ENCODE measurements around the gene ZBTB20.
"Not testable (repeated sequence)": the region's sequence is repeated elsewhere in the genome, so short reads cannot be mapped to it uniquely, and the experiment has no call there.

The ZBTB20 gene

GRCh38 chr3:114848643-114849350 is 298.3 kb downstream of the ZBTB20 start:
- DNase-seq (ENCODE audit: insufficient read length, low spot score), result no peak
- no peak for FAIRE-seq

- DNase-seq (ENCODE audit: insufficient read length, low spot score), result no peak
- no peak for FAIRE-seq
Observed at GRCh38 chr3:114848082-114848481, 299.0 kb downstream of the ZBTB20 start.

- FAIRE-seq (no peak), DNase-seq (ENCODE audit: insufficient read length, low spot score) (no peak)
Observed at GRCh38 chr3:114847564-114847963, 299.5 kb downstream of the ZBTB20 start.

- no peak for DNase-seq (ENCODE audit: insufficient read length, low spot score)
- FAIRE-seq, result no peak
Observed at GRCh38 chr3:114846779-114847178, 300.3 kb downstream of the ZBTB20 start.

- FAIRE-seq, result no peak
Observed at GRCh38 chr3:114846252-114846651, 300.8 kb downstream of the ZBTB20 start.

GRCh38 chr3:114841515-114841914 is 305.6 kb downstream of the ZBTB20 start:
- no peak for FAIRE-seq
- no peak for DNase-seq (ENCODE audit: insufficient read length, low spot score)

More at GRCh38 chr3:114846252-114846651, 300.8 kb downstream of the ZBTB20 start:
- DNase-seq (ENCODE audit: insufficient read length, low spot score), result no peak

GRCh38 chr3:114839476-114839875 is 307.6 kb downstream of the ZBTB20 start:
- DNase-seq (ENCODE audit: insufficient read length, low spot score), result no peak
- no peak for FAIRE-seq

GRCh38 chr3:114838025-114838424 is 309.1 kb downstream of the ZBTB20 start:
- DNase-seq (ENCODE audit: insufficient read length, low spot score) (no peak), FAIRE-seq (no peak)

- no peak for DNase-seq (ENCODE audit: insufficient read length, low spot score)
- no peak for FAIRE-seq
Observed at GRCh38 chr3:114834175-114834940, 312.7 kb downstream of the ZBTB20 start.

- DNase-seq (ENCODE audit: insufficient read length, low spot score) (no peak), FAIRE-seq (no peak)
Observed at GRCh38 chr3:114831861-114832260, 315.2 kb downstream of the ZBTB20 start.

GRCh38 chr3:114830652-114831051 is 316.4 kb downstream of the ZBTB20 start:
- FAIRE-seq (no peak), DNase-seq (ENCODE audit: insufficient read length, low spot score) (no peak)

- DNase-seq (ENCODE audit: insufficient read length, low spot score) (no peak), FAIRE-seq (no peak)
Observed at GRCh38 chr3:114829783-114830182, 317.3 kb downstream of the ZBTB20 start.

GRCh38 chr3:114827495-114827894 is 319.6 kb downstream of the ZBTB20 start:
- DNase-seq (ENCODE audit: insufficient read length, low spot score) (peak; percentile 7), FAIRE-seq (no peak)

- no peak for FAIRE-seq
Observed at GRCh38 chr3:114824014-114824413, 323.1 kb downstream of the ZBTB20 start.

GRCh38 chr3:114823061-114823460 is 324.0 kb downstream of the ZBTB20 start:
- no peak for DNase-seq (ENCODE audit: insufficient read length, low spot score)
- FAIRE-seq, result no peak

More at GRCh38 chr3:114824014-114824413, 323.1 kb downstream of the ZBTB20 start:
- no peak for DNase-seq (ENCODE audit: insufficient read length, low spot score)

GRCh38 chr3:114816052-114816451 is 331.0 kb downstream of the ZBTB20 start:
- FAIRE-seq, result no peak
- DNase-seq (ENCODE audit: insufficient read length, low spot score), result no peak

- not testable (repeated sequence) for DNase-seq (ENCODE audit: insufficient read length, low spot score); FAIRE-seq
Observed at GRCh38 chr3:114812541-114813238, 334.4 kb downstream of the ZBTB20 start.

GRCh38 chr3:114809668-114810413 is 337.2 kb downstream of the ZBTB20 start:
- peak; percentile 98 for FAIRE-seq

GRCh38 chr3:114804099-114804498 is 343.0 kb downstream of the ZBTB20 start:
- no peak for FAIRE-seq

More at GRCh38 chr3:114809668-114810413, 337.2 kb downstream of the ZBTB20 start:
- peak; percentile 44 for DNase-seq (ENCODE audit: insufficient read length, low spot score)

GRCh38 chr3:114803042-114803695 is 343.9 kb downstream of the ZBTB20 start:
- FAIRE-seq (no peak), DNase-seq (ENCODE audit: insufficient read length, low spot score) (no peak)

More at GRCh38 chr3:114804099-114804498, 343.0 kb downstream of the ZBTB20 start:
- no peak for DNase-seq (ENCODE audit: insufficient read length, low spot score)
